Ovary (tissue), 3 donors: ENCODE measurements around the gene CEP164.

Source experiments
- EP300 ChIP-seq: sonication (generic); formaldehyde crosslinking; IDR thresholded peaks from one replicate; pipeline ENCODE4 v1.6.1; 2017; ENCODE audit warnings: antibody characterized with exemption
- POLR2A ChIP-seq: fragments of 450-650 bp; IDR thresholded peaks from one replicate; pipeline ENCODE4 v1.6.1; 2017; ENCODE audit warnings: antibody characterized with exemption, mild to moderate bottlenecking, moderate library complexity
- TF ChIP-seq, protein P1 (sequence below), 3 donors: fragments of 450-650 bp in 2 of 3; fragments of 200-600 bp in 1 of 3; IDR thresholded peaks; one replicate each; pipeline versions ENCODE4 v1.5.1 to v1.8.0; 2016 to 2022; ENCODE audit warnings: antibody characterized with exemption in 3 of 3, mild to moderate bottlenecking in 1 of 3
- donor health status: DM: no; HTN: no; CAD: no.

DNA sequence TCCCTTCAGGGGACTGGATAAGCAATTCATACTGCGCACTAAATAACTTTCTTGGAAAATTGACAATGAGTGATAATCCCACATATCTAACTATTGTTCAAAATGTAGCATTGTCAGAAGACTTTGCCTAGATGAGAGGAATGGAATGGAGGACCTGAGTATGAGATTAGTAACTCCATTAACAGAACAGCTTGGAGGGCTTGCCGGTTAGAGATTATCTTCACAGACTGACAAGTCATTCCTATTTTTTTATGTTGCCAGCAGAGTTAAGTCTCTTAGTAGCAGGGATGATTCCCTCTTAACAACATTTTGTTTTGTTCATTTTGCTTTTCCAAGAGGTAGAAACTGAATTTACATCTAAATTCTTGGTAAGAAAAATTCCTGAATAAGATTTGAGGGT is 43.6 kb upstream of the CEP164 start:
- TF ChIP-seq, protein P1, sequence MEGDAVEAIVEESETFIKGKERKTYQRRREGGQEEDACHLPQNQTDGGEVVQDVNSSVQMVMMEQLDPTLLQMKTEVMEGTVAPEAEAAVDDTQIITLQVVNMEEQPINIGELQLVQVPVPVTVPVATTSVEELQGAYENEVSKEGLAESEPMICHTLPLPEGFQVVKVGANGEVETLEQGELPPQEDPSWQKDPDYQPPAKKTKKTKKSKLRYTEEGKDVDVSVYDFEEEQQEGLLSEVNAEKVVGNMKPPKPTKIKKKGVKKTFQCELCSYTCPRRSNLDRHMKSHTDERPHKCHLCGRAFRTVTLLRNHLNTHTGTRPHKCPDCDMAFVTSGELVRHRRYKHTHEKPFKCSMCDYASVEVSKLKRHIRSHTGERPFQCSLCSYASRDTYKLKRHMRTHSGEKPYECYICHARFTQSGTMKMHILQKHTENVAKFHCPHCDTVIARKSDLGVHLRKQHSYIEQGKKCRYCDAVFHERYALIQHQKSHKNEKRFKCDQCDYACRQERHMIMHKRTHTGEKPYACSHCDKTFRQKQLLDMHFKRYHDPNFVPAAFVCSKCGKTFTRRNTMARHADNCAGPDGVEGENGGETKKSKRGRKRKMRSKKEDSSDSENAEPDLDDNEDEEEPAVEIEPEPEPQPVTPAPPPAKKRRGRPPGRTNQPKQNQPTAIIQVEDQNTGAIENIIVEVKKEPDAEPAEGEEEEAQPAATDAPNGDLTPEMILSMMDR (IDR thresholded peaks at IDR 0.05), result no peak
- no peak for TF ChIP-seq POLR2A
- no peak for TF ChIP-seq EP300
